Calu3 (cell line): Measurements from ENCODE around the gene RTN4R. TPM values are rescaled to one million over a fixed set of nuclear protein-coding genes. Genes with fewer than 3 reads are reported as not detected.

ENCODE experiments used
- BruUV-seq: library from RNA; stranded (reverse); fragments of 400-500 nt; replicated peaks from 2 replicates; lab custom pipeline; 2021; lab: Mats Ljungman, UMichigan
- CTCF ChIA-PET: fragments of 300-600 bp; sonication (Branson Sonifier 250); formaldehyde crosslinking; loops from one replicate; lab custom pipeline; 2022; ENCODE audit warnings: antibody characterized with exemption; lab: Charles Lee
- DNase-seq: peaks from one replicate; pipeline ENCODE4 v3.0.0; 2022
- H3K27ac Mint-ChIP-seq: one replicate; pipeline ENCODE4 v1.8.0; 2022; ENCODE audit warnings: mixed read lengths; ENCODE audit not compliant: unreplicated experiment
- H3K27me3 Mint-ChIP-seq: one replicate; pipeline ENCODE4 v1.8.0; 2022; ENCODE audit warnings: mixed read lengths; ENCODE audit not compliant: unreplicated experiment
- H3K36me3 Mint-ChIP-seq: one replicate; pipeline ENCODE4 v1.8.0; 2022; ENCODE audit warnings: mild to moderate bottlenecking, moderate library complexity, mixed read lengths; ENCODE audit not compliant: insufficient read depth, unreplicated experiment
- H3K4me1 Mint-ChIP-seq: one replicate; pipeline ENCODE4 v1.8.0; 2022; ENCODE audit warnings: mild to moderate bottlenecking, low read depth, mixed read lengths; ENCODE audit not compliant: unreplicated experiment
- H3K4me3 Mint-ChIP-seq: one replicate; pipeline ENCODE4 v1.8.0; 2022; ENCODE audit warnings: mild to moderate bottlenecking, low read depth, moderate library complexity, mixed read lengths; ENCODE audit not compliant: unreplicated experiment
- H3K9me3 Mint-ChIP-seq: one replicate; pipeline ENCODE4 v1.8.0; 2022; ENCODE audit warnings: low read depth, mixed read lengths; ENCODE audit not compliant: unreplicated experiment
- intact Hi-C: fragments of 100-400 bp; cut with micrococcal nuclease; formaldehyde crosslinking; loops from one replicate; pipeline ENCODE4 v1.10.0; 2022; ENCODE audit not compliant: unreplicated experiment
- total RNA-seq: library from RNA; stranded (reverse); gene quantifications from 2 replicates; pipeline ENCODE4 v1.2.3, GENCODE V29; 2022
- TF ChIP-seq, protein P1 (sequence below): fragments of 200-600 bp; IDR thresholded peaks from one replicate; pipeline ENCODE4 v1.8.0; 2022; ENCODE audit warnings: antibody characterized with exemption; ENCODE audit not compliant: unreplicated experiment

Gene RTN4R
- total RNA-seq, 1 experiment from 2014 or later, result 4.1 TPM

DNA sequence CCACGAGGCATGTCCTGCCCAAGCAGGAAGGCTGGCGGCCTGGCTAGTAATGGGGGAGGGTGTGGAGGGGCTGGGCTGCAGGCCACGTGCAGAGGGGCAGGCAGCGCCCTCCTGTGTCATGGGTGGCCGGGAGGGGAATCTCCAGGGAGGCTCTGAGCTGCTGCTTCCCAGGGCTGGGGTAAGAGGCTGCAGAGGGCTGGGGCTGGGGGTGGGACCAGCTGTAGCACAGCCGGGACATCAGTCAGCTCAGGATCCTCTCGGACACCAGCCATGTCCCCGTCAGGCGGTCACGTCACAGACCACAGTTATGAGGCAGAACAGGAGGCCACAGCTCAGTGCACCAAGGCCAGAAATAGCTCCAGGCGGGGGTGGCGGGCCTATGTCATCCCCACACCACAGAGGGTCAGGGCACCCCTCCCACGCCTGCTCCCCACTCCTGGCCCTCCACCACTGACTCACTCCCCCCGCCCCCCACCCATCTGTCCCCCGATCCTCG, 21.1 kb downstream of the RTN4R start:
- no peak overlapping the region for H3K4me3 Mint-ChIP-seq
- no peaks in the 10 kb centered on the region for H3K27me3 Mint-ChIP-seq
- H3K36me3 Mint-ChIP-seq, result no peaks in the 10 kb centered on the region
- TF ChIP-seq, protein P1, sequence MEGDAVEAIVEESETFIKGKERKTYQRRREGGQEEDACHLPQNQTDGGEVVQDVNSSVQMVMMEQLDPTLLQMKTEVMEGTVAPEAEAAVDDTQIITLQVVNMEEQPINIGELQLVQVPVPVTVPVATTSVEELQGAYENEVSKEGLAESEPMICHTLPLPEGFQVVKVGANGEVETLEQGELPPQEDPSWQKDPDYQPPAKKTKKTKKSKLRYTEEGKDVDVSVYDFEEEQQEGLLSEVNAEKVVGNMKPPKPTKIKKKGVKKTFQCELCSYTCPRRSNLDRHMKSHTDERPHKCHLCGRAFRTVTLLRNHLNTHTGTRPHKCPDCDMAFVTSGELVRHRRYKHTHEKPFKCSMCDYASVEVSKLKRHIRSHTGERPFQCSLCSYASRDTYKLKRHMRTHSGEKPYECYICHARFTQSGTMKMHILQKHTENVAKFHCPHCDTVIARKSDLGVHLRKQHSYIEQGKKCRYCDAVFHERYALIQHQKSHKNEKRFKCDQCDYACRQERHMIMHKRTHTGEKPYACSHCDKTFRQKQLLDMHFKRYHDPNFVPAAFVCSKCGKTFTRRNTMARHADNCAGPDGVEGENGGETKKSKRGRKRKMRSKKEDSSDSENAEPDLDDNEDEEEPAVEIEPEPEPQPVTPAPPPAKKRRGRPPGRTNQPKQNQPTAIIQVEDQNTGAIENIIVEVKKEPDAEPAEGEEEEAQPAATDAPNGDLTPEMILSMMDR, result no peak
- CTCF ChIA-PET, result interaction anchor here (0.8 kb wide), 1 partner anchor 58 kb away, joined by 3 read pairs; no protein-coding TSS in a partner anchor
- intact Hi-C loops, result no loop called here
- DNase-seq, result no peak
- H3K9me3 Mint-ChIP-seq, result no peaks in the 10 kb centered on the region
- BruUV-seq, result no TSS peak
- no peak overlapping the region for H3K27ac Mint-ChIP-seq
- no peaks in the 10 kb centered on the region for H3K4me1 Mint-ChIP-seq

DNA sequence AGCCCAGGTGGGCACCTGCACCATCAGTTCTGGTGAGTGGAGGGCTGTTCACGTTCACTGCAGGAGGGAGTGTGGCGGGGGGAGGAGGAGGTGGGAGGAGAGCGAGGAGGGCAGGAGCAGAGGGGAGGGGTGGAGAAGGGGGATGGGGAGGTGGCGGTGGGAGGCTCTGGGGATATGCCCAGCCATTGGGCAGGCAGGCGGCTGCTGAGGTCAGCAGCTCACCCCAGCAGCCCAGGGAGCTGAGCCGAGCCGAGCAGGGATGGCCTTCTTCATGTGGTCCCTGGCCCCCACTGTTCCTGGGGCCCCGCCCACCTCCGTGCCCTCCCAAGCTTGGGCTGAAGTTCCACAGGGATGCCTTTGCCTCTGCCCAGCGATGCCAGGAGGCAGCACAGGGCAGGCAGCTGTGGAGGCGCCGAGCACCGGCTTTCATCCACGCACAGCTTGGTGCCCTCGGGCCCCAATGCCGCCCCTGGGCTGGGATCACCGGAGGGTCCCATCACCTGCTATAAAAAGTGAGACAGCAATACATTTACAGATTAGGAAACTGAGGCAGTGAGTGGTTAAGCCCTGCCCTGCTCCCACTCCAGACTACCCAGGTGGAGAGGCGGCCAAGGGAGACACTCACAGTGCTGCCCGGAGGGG, 21.6 kb downstream of the RTN4R start:
- no peak for DNase-seq
- Mint-ChIP-seq H3K4me3 (no peak overlapping the region), H3K4me1 (no peaks in the 10 kb centered on the region), H3K27ac (no peak overlapping the region), H3K27me3 (no peaks in the 10 kb centered on the region), H3K9me3 (no peaks in the 10 kb centered on the region), H3K36me3 (no peaks in the 10 kb centered on the region)
- intact Hi-C loops, result no loop called here
- TF ChIP-seq, protein P1, result no peak
- CTCF ChIA-PET, result interaction anchor here (0.8 kb wide), 1 partner anchor 58 kb away, joined by 3 read pairs; no protein-coding TSS in a partner anchor
- BruUV-seq, result no TSS peak

DNA sequence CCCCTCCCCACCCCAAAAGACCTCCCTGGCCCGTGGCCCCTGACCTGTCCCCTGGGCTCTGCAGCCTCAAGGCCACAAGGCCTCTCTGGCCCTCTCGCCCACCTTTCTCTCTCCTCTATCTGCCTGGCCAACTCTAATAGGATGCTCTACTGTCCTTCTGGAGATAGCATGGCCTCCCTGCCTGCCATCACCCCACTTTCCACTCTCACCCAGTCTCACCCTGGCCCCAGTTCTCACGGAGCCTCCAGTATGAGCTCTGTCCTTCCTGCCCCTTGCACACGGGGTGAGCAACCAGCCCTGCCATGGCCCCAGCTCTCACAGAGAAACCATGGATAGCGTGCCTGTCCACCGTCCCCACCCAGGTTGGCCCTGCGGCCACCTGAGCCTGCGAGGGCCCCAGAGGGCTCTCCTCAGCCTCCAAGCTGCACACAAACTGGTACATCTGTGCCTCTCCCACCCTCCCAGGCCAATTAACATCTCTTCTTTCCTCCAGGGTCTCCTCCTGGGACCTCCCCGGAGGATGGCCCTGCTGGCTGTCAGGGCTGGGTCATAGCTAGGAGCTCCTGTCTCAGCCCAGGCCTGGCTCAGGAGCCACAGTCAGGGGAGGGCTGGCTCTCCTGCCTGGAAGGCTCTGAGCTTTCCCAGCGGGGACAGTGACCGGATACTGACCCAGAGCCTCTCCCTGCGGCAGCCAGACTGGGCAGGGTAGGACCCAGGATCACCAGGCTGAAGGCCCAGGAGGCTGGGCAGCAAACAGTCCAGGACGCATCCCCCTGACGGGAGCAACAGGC, 22.3 kb downstream of the RTN4R start:
- intact Hi-C loops, result no loop called here
- no peak for DNase-seq
- Mint-ChIP-seq H3K36me3 (no peaks in the 10 kb centered on the region), H3K9me3 (no peaks in the 10 kb centered on the region), H3K4me3 (no peak overlapping the region), H3K27ac (no peak overlapping the region), H3K4me1 (no peaks in the 10 kb centered on the region), H3K27me3 (no peaks in the 10 kb centered on the region)
- TF ChIP-seq, protein P1, result no peak
- no TSS peak for BruUV-seq
- CTCF ChIA-PET, result interaction anchor here (0.6 kb wide), 1 partner anchor 14 kb away, joined by 3 read pairs; no protein-coding TSS in a partner anchor

DNA sequence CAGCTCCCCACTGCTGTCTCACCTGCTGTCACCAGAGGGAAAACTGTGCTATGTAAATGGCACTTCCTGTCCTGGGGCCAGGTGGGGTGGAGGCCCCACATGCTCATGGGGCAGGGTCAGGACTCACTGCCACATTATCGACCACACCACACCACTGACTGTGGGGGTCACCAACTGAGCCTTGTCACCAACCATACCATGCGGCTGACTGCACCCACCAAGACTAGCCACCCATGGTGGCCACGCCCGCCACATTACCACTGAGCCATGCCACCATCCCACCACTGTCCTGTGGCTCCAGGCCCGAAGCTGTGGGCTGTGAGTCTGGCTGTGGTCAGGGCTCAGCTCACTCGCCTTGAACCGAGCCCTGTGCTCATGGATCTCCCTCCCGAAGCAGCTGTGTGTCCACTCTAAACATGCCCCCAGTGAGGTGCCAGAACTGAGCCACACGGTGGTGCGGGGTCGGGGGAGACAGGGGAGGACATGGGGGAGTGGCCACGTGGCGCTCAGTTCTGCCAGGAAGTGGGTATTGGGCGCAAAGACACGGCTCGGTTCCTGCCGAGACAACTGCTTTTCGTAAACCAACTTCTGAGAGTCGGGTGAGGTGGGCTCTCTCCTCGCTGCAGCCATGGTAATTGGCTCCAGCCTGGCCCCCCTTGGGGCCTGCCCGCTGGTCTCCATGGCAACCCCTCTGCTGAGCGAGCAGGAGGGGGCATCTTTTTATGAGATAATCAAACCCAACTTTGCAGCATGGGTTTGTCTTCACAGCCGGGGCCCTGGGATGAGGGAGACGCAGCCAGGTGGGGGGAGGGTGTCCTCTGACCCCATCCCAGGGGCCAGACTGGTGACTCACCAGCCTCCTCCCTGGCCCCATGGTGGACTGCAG, 23.2 kb downstream of the RTN4R start:
- TF ChIP-seq, protein P1, result no peak
- Mint-ChIP-seq H3K27me3 (no peaks in the 10 kb centered on the region), H3K4me3 (no peak overlapping the region), H3K4me1 (no peaks in the 10 kb centered on the region), H3K9me3 (no peaks in the 10 kb centered on the region), H3K36me3 (no peaks in the 10 kb centered on the region), H3K27ac (no peak overlapping the region)
- DNase-seq, result no peak
- intact Hi-C loops, result no loop called here
- BruUV-seq, result no TSS peak
- CTCF ChIA-PET, result no interaction called here
